Measurements from ENCODE around the gene PSAP. TPM values are rescaled to one million over a fixed set of nuclear protein-coding genes. Genes with fewer than 3 reads are reported as not detected.

The PSAP gene
- total RNA-seq, 1 donor from 2014 or later, result 358 TPM

DNA sequence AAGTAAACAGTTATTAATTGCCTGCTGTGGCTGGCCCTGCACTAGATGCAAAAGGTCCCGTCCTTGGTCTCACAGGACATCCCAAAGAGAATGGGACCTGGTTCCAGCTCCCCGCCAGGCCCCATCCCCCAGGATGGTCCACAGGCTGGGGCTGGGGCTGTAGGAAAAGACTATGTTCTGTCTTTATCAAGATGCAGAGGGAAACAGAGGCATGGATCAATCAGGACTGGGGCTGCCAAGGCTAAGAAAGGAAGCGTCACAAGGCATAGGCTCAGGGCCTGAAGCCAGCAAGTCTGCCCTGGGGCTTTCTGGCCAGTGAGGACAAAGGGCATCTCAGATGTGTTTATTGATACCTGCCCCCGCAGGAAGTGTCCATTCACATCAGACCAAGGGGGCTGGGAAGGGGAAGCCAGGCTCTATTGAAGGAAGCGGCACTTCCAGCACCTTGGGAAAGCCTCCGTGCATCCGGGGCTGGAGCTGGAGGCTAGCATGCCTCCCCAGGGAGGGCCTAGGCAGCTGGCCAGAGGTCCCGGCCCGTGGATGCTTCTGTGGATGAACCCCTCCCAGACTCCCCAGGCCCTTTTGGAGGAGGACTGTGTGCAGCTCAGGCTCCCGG lies 83.5 kb downstream of the PSAP start:
- H3K4me3 Mint-ChIP-seq, result no peak overlapping the region
- H3K4me3 ChIP-seq, result no peak overlapping the region
- no peak overlapping the region for H3K9ac ChIP-seq
- no peaks in the 10 kb centered on the region for H3K9me3 ChIP-seq (ENCODE audit: low read depth)
- no peaks in the 10 kb centered on the region for H3K36me3 Mint-ChIP-seq
- no peaks in the 10 kb centered on the region for H3K79me2 ChIP-seq (ENCODE audit: low read depth)
- H3K4me2 ChIP-seq, result no peak overlapping the region
- peaks cover 21% of the 10 kb centered on the region for H3K27me3 ChIP-seq
- TF ChIP-seq EZH2 (IDR thresholded peaks at IDR 0.05) (no peak), EZH2phosphoT487 (IDR thresholded peaks at IDR 0.05) (no peak)
- TF ChIP-seq, protein P1, sequence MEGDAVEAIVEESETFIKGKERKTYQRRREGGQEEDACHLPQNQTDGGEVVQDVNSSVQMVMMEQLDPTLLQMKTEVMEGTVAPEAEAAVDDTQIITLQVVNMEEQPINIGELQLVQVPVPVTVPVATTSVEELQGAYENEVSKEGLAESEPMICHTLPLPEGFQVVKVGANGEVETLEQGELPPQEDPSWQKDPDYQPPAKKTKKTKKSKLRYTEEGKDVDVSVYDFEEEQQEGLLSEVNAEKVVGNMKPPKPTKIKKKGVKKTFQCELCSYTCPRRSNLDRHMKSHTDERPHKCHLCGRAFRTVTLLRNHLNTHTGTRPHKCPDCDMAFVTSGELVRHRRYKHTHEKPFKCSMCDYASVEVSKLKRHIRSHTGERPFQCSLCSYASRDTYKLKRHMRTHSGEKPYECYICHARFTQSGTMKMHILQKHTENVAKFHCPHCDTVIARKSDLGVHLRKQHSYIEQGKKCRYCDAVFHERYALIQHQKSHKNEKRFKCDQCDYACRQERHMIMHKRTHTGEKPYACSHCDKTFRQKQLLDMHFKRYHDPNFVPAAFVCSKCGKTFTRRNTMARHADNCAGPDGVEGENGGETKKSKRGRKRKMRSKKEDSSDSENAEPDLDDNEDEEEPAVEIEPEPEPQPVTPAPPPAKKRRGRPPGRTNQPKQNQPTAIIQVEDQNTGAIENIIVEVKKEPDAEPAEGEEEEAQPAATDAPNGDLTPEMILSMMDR (IDR thresholded peaks at IDR 0.05), result no peak
- no peaks in the 10 kb centered on the region for H4K20me1 ChIP-seq (ENCODE audit: low read depth)
- H3F3A ChIP-seq (ENCODE audit: low read depth), result no peaks in the 10 kb centered on the region
- H3K27me3 Mint-ChIP-seq (ENCODE audit: insufficient read depth, low read depth), result peaks cover 12% of the 10 kb centered on the region
- no peaks in the 10 kb centered on the region for H3K36me3 ChIP-seq
- H3K4me1 ChIP-seq, result peaks cover 4% of the 10 kb centered on the region
- no peak overlapping the region for H2AFZ ChIP-seq (replicated peaks)
- DNase-seq (ENCODE audit: low spot score), result no peak
- H3K9me3 Mint-ChIP-seq, result no peaks in the 10 kb centered on the region
- H3K27ac ChIP-seq, result no peak overlapping the region
- peak overlapping the region; percentile 90 for H3K27ac Mint-ChIP-seq
- H3K4me1 Mint-ChIP-seq, result peaks cover 18% of the 10 kb centered on the region

DNA sequence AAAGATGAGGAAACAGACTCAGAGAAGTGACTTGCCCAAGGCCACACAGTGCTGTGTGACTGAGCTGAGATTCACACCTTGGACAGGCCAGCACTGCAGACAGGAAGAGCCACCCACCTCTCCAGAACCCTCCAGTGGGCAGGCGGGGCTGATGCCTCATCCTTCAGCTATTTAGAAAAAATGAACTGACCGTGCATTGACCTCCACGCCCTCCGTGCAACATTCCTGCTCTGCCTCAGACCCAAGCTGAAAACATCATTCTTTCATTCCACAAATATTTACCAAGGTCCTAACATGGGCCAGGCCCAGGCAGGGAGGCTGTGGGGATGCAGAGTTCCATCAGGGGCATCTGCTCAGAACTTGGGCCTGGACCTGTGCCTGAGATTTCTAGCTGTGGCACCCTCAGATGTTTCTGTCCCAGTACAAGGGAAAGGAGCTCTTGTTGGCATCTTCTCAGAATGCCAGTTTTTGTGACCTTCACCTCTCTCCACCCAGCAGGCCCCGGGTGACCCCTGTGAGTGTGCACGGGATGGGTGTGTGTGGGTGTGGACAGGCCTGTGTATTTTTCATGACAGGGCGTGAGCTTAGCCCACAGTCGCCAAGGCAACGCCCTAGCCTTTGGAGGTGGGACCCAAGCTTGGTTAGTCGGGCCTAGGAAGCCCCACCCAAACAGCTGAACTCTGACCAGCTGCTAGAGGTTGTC lies 84.2 kb downstream of the PSAP start:
- Histone ChIP-seq H3K4me3 (no peak overlapping the region), H3K79me2 (ENCODE audit: low read depth) (no peaks in the 10 kb centered on the region), H3K36me3 (no peaks in the 10 kb centered on the region), H3K9ac (no peak overlapping the region), H3K27me3 (peaks cover 14% of the 10 kb centered on the region), H3F3A (ENCODE audit: low read depth) (no peaks in the 10 kb centered on the region), H3K27ac (no peak overlapping the region), H2AFZ (replicated peaks) (no peak overlapping the region), H4K20me1 (ENCODE audit: low read depth) (no peaks in the 10 kb centered on the region), H3K4me1 (peaks cover 4% of the 10 kb centered on the region), H3K4me2 (no peak overlapping the region), H3K9me3 (ENCODE audit: low read depth) (no peaks in the 10 kb centered on the region)
- peaks cover 15% of the 10 kb centered on the region for H3K27me3 Mint-ChIP-seq (ENCODE audit: insufficient read depth, low read depth)
- no peak for TF ChIP-seq EZH2 (IDR thresholded peaks at IDR 0.05)
- TF ChIP-seq, protein P1 (IDR thresholded peaks at IDR 0.05), result no peak
- TF ChIP-seq EZH2phosphoT487 (IDR thresholded peaks at IDR 0.05), result no peak
- peak overlapping the region; percentile 60 for H3K27ac Mint-ChIP-seq
- H3K4me1 Mint-ChIP-seq, result peaks cover 18% of the 10 kb centered on the region
- H3K36me3 Mint-ChIP-seq, result no peaks in the 10 kb centered on the region
- DNase-seq (ENCODE audit: low spot score), result no peak
- no peaks in the 10 kb centered on the region for H3K9me3 Mint-ChIP-seq
- no peak overlapping the region for H3K4me3 Mint-ChIP-seq

Small RNA genes lying within 50 kb of the gene (microRNA-seq; reads per million reads assigned to microRNA genes)
- not detected for gene MIR7152

Small RNA genes lying within 50 kb of the gene (small RNA-seq; reads per million reads assigned to genes)
- gene MIR7152 (not detected), gene RNU7-38P (not detected)

Other genes with a start within 250 kb of the PSAP start
- gene C10orf105, start 131.5 kb downstream of the PSAP start, total RNA-seq (ENCODE audit: low replicate concordance), result 0.39 and 1.5 TPM in 2 replicates
- gene VSIR, start 77.7 kb downstream of the PSAP start, total RNA-seq (ENCODE audit: low replicate concordance), result 0.46 TPM in 1 of 2 replicates, not detected in the other
- gene CHST3, start 113.1 kb upstream of the PSAP start, total RNA-seq (ENCODE audit: low replicate concordance), result 9.1 and 11.9 TPM in 2 replicates
- 1.9 and 3.2 TPM in 2 replicates for gene SPOCK2, start 237.3 kb upstream of the PSAP start, total RNA-seq (ENCODE audit: low replicate concordance)